CD4-positive, alpha-beta T cell treated with Interleukin-6 for 4 hours (primary cell): ENCODE results near the gene TRIO.

Source experiments
- DNase-seq: peaks from one replicate; pipeline ENCODE4 v3.0.0-alpha.2; 2020; ENCODE audit warnings: mixed read lengths

The TRIO gene

GRCh38 chr5:14211818-14212803 is 69.0 kb downstream of the TRIO start:
- no peak for DNase-seq

GRCh38 chr5:14212838-14213237 is 69.7 kb downstream of the TRIO start:
- no peak for DNase-seq

- no peak for DNase-seq
Observed at GRCh38 chr5:14213253-14213652, 70.1 kb downstream of the TRIO start.

- no peak for DNase-seq
Observed at GRCh38 chr5:14213813-14214585, 70.9 kb downstream of the TRIO start.

GRCh38 chr5:14215901-14216300 is 72.8 kb downstream of the TRIO start:
- DNase-seq: no peak

GRCh38 chr5:14216372-14216771 is 73.2 kb downstream of the TRIO start:
- no peak for DNase-seq

GRCh38 chr5:14216902-14217301 is 73.8 kb downstream of the TRIO start:
- no peak for DNase-seq

GRCh38 chr5:14217587-14217986 is 74.4 kb downstream of the TRIO start:
- no peak for DNase-seq

- no peak for DNase-seq
Observed at GRCh38 chr5:14218011-14218410, 74.9 kb downstream of the TRIO start.

GRCh38 chr5:14218480-14218879 is 75.3 kb downstream of the TRIO start:
- DNase-seq: no peak

GRCh38 chr5:14218897-14219573 is 75.9 kb downstream of the TRIO start:
- no peak for DNase-seq

GRCh38 chr5:14219800-14220512 is 76.8 kb downstream of the TRIO start:
- DNase-seq: no peak

GRCh38 chr5:14220642-14221041 is 77.5 kb downstream of the TRIO start:
- DNase-seq: no peak

GRCh38 chr5:14221732-14222131 is 78.6 kb downstream of the TRIO start:
- DNase-seq: no peak

GRCh38 chr5:14222206-14222605 is 79.1 kb downstream of the TRIO start:
- DNase-seq: no peak

GRCh38 chr5:14223372-14223771 is 80.2 kb downstream of the TRIO start:
- no peak for DNase-seq

- no peak for DNase-seq
Observed at GRCh38 chr5:14225173-14225834, 82.2 kb downstream of the TRIO start.

GRCh38 chr5:14226149-14226548 is 83.0 kb downstream of the TRIO start:
- DNase-seq: no peak

- DNase-seq: no peak
Observed at GRCh38 chr5:14226554-14226953, 83.4 kb downstream of the TRIO start.

GRCh38 chr5:14226992-14227391 is 83.8 kb downstream of the TRIO start:
- no peak for DNase-seq

GRCh38 chr5:14227513-14227912 is 84.4 kb downstream of the TRIO start:
- no peak for DNase-seq

- no peak for DNase-seq
Observed at GRCh38 chr5:14228219-14228618, 85.1 kb downstream of the TRIO start.
